ENCODE measurements around the gene NFIC.
"Not testable (repeated sequence)": the region's sequence is repeated elsewhere in the genome, so short reads cannot be mapped to it uniquely, and the experiment has no call there.

Gene NFIC

DNA sequence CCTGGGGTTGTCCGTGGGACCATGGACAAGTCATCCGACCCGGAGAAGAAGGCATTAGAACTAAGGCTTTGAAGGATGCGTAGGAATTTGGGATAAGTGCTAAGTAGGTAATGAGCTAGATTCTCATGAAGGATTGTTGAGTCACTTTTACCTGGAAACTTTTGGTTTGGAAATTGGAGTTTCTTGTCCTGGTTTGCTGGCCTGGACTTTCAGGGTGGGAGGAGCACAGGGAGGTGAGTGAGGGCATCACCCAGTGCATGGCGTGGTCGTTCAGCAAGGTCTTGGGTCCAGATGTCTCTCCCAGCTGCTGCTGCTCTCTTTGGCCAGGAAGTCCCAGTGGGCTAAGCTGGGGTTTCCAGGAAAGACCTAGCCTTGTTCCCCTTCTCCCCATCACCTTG is 7.6 kb downstream of the NFIC start:
- no peak for DNase-seq (ENCODE audit: low spot score)

DNA sequence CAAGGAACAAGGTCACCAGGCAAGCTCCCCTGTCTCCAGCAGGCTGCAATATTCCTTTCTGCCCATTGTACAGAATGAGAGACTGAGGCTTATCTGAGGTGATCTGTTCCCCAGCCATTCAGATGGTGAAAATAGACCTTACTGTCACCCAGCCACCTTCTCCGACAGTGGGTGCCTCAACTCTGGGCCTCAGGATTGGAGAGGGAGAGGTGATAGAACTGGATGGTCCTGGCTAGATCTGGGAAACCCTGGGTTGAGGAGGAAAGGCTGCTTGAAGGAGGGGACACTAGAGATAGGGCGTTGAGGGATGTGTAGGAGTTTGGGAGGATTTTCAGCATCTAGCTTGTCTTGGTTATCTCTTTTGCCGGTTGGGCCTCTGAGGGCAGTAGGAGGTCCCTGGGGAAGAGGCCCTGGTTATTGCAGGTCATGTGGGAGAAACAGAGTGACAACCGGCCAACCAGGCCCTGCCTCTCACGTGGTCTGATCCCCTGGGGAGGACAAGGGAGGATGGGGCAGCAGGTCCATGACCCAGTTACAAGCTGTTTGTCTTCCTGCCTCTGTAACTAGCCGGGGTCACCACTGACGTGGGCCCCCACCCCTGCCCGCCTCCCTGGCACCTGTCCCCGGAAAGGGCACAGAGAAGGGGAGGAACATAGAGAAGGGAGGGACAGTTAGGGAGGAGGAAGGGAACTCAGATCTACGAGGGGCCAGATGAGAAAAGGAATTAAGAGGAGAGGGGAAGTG is 8.2 kb downstream of the NFIC start:
- no peak for DNase-seq (ENCODE audit: low spot score)

DNA sequence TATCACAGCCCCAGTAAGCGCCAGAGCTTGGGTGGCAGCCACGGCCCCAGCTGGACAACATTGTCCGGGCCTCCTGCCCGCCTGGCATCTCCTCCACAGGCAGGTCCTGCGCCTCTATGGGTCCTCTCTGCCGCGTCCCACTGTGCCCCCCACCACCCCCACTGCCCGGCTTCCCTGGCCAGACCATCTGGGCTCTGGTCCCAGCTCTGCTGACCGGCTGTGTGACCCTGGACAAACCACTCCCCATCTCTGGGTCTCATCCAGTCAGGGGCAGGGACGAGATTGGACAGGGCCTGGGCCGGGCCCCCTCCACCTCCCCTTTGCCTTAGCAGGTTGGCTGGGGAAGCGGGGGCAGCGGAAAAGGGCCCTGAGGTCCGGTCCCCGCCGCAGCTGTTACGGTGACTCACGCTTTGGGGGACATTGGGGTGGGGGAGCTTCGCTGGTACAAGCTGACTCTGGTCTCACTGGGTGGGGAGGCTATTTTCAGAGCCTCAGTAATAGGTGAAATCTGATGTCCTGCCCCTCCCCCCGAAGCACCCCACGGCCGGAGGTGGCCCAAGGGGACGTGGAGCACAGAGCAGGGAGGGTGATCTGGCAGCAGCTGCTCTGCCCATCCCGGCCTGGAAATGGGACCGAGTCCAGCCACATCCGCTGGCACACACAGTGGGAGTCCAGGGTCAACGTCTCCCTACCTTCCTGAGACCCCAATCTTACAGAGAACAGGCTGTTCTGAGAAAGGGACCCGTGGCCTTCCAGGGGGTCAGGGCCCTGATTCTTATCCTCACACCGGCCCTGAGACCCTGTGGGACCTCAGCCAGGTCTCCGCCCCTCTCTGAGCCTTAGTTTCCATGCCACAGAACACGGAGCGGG is 9.1 kb downstream of the NFIC start:
- DNase-seq (ENCODE audit: low spot score): no peak

DNA sequence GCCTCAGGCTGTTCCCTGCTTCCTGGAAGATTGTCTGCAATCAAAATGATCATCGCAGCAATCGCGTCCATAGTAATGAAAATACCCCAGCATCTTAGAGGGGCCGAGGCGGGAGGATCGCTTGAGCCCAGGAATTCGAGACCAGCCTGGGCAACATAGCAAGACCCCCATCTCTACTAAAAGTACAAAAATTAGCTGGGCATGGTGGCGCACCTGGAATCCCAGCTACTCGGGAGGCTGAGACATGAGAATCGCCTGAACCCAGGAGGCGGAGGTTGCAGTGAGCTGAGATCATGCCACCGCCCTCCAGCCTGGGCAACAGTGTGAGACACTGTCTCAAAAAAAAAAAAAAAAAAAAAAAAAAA is 9.7 kb downstream of the NFIC start:
- DNase-seq (ENCODE audit: low spot score): not testable (repeated sequence)

DNA sequence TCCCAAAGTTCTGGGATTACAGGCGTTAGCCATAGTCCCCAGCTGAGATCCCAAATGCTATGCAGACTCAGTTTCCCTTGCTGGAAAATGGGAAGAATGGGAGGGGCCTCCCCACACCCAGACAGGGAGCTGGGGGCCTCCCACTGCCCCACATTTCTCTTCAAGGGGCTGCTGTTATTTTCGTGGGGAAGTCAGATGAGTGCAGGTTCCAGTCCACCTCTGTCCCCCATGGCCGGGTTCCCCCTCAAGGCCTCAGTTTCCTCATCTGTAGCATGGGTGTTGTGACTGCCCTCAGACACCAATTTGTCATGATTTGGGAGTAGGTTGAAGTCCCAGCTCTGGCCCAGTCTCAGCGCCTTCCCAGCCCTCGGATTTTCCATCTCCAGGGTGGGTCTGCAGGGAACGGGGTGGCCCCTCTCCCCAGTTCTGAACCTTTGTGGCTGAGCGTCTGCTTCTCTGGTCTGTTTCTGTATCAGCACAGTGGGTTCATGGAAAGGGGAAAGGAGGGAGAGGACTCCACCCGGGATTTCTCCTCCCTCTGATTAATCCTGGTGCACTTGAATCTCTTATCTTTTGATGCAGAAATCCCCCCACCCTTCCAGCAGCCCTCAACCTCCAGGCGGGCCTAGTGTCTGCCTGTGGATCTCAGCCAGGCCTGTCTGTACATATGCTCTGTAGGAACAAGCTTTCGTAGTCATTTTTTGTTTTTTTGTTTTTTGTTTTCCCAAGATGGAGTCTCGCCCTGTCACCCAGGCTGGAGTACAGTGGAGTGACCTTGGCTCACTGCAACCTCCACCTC is 12.2 kb downstream of the NFIC start:
- DNase-seq (ENCODE audit: low spot score): no peak

DNA sequence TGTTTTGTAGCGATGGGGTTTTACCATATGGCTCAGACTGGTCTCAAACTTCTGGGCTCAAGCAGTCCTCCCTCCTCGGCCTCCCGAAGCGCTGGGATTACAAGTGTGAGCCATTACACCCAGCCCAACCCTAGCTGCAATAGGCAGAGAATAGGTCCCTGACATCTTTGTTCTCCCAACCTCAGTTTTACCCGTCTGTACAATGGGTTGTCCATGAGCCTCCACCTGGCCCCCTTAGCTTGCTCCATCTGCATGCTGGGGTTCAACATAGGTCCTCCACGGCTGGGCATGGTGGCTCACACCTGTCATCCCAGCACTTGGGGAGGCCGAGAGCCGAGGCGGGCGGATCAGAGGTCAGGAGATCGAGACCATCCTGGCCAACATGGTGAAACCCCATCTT is 14.4 kb downstream of the NFIC start:
- DNase-seq (ENCODE audit: low spot score): no peak

DNA sequence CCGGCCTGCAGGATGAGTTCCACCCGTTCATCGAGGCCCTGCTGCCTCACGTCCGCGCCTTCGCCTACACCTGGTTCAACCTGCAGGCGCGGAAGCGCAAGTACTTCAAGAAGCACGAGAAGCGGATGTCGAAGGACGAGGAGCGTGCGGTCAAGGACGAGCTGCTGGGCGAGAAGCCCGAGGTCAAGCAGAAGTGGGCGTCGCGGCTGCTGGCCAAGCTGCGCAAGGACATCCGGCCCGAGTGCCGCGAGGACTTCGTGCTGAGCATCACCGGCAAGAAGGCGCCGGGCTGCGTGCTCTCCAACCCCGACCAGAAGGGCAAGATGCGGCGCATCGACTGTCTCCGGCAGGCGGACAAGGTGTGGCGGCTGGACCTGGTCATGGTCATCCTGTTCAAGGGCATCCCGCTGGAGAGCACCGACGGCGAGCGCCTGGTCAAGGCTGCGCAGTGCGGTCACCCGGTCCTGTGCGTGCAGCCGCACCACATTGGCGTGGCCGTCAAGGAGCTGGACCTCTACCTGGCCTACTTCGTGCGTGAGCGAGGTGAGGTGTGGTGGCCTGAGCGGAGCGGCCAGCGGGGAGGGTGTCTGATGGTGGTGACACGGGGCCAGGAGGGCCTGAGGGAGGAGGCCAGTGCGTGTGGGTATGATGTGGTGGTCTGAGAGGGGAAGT is 15.5 kb downstream of the NFIC start:
- no peak for DNase-seq (ENCODE audit: low spot score)

DNA sequence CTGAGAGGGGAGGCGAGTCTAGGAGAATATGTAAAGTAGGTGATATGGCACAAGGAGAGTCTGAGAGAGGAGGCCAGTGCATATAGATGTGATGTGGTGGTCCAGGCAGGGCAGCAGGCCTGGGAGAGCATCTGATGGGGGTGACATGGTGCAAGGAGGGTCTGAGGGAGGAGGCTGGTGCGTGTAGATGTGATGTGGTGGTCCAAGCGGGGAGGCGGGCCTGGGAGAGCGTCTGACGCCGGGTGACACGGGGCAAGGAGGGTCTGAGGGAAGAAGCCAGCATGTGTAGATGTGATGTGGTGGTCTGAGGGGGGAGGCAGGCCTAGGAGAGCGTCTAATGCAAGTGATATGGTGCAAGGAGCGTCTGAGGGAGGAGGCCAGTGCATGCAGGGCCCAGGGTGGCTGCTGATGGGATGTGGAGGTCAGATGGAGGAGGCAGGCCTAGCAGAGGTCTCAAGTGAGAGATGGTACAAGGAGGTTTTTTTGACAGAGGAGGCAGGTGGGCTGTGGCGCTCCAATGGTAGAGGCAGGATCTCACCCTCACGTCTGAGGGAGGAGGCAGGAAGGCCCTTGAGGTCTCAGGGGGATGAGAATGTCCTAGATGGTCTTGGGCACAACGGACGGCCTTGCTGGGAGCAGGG is 16.2 kb downstream of the NFIC start:
- no peak for DNase-seq (ENCODE audit: low spot score)

DNA sequence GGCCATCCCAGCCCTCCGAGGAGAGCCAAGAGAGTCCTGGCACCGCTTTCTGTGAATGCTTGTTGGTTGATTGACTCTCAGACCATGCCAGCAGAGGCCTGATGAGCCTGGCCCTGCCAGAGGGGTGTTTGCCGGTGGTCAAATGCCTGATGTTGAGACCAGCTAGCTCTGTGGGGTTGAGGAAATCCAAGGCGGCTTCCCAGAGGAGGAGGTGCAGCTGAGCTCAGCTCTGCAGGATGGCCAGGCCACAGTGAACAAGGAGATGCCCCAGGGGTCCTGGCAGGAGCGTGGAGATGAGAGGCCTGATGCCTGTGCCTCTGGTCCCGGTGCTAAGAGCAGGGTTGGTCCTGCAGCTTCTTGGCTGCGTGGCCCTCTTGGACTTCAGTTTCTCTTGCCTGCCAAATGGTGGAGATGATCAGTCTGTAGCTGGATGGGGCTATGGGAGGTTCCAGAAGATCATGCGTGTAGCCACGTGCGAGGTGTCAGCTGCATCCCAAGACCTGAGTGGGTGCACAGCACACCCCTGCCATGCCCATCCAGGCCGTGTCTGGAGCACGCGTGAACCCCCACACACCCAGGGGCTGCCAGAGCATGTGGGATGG is 16.8 kb downstream of the NFIC start:
- DNase-seq (ENCODE audit: low spot score): no peak

DNA sequence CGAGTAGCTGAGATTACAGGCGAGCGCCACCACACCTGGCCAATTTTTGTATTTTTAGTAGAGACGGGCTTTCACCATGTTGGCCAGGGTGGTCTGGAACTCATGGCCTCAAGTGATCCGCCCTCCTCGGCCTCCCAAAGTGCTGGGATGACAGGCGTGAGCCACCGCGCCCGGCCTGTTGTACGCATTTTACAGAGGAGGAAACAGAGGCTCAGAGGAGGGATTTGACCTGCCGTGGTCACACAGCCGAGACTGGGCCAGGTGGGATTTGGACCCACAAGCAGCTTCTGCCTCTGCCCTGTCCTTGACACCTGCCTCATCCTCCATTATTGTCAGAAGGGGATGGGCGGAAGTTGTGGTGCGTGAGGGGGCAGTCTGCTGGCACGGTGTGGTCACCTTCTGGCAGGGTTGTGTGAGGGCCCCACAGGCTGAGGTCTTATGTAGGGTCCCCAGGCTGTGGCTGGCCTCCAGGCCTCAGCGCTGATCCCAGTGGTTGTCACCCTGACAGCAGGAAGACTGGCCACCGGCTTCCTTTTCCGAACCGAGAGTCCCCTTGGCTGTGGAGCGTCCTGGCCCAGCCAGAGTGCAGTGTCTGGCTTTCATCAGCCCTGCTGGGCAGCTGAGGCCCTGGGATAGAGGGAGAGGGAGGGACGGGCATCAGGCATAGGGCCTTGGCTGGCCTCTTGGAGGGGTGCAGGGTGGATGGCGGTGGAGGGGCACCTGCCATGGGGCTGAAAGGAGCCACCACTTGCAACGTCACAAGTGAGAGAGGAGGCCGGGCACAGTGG is 20.3 kb downstream of the NFIC start:
- DNase-seq (ENCODE audit: low spot score): no peak

DNA sequence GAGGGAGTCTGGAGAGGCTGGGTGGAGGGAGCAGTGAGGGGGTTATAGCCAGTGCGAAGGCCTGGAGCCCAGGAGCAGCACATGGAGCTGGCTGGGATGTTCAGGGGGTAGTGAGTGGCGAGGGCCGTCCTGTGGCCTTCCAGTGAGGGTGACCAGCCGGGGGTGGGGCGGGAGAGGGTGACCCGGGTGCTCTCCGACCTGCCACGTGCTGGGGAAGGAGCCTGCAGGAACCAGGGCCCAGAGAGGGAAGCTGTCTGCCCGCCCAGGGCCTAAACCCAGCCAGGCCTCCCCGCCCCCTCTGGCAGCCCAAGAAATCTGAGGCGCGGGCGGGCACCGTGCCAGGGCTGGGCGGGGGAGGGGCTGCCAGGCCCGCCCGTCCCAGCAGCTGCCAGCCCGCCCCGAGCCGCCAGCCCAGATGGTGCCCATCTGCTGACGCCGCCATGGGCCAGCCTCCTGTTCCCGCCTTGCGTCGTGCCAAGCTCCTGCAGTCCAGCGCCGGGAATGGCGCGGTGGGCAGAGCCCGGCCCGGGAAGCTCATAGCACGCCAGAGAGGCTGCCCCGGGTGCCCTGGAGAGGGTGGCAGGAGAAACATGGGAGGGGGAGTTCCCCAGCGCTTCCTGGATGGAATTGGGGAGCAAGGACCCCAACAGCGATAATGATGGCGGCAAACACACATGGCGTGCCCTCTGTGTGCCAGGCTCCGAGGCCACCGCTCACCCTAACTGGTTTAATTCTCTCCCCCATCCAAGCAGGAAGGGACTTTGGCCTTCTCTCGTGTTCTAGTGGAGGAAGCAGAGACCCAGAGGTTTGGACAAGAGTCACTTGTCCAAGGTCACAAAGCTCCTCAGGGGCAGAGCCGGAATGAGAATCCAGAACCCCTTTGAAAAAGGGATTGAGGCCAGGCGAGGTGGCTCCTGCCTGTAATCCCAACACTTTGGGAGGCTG is 21.5 kb downstream of the NFIC start:
- DNase-seq (ENCODE audit: low spot score): no peak

DNA sequence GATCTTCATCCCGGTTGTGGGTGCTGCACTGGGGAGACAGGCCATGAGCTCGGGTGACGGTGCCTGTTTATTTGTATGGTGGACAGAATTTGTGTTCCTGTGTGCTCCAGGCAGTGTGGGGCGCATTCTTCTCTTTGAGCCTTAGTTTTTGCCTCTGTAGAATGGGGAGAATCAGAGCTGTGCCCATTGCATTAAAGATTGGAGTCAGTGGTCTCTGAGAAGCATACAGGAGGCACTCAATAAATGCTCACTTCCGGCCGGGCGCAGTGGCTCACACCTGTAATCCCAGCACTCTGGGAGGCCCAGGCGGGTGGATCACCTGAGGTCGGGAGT is 23.0 kb downstream of the NFIC start:
- DNase-seq (ENCODE audit: low spot score): no peak

DNA sequence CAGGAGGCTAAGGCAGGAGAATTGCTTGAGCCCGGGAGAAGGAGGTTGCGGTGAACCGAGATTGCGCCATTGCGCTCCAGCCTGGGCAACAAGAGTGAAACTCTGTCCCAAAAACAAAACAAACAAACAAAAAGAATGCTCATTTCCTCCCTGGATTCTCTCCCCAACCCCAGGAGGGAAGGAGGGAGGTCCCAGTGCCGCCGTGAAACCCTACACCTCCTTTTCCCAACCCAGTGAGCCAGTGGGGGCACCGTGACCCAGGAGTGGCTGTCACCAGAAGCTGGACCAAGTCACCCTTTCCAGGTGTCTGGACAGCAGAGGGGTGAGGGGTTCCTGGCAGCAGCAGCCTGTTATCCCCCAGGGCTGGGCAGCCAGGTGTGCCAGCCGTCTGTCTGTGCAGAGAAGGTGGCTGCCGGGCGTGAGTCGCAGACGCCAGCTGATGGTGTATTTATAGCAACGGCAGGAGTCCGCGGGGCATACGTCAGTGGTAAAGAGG is 23.5 kb downstream of the NFIC start:
- DNase-seq (ENCODE audit: low spot score): no peak

DNA sequence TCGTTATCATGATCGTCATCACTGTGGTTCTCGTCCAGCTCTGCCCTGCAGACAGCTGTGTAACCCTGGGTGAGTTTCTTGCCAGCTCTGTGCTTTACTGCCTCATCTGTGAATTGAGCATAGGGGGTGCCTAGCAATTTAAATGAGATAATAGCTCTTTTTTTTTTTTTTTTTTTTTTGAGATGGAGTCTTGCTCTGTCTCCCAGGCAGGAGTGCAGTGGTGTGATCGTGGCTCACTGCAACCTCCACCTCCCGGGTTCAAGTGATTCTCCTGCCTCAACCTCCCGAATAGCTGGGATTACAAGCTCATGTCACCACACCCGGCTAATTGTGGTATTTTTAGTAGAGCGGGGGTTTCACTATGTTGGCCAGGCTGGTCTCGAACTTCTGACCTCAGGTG is 25.5 kb downstream of the NFIC start:
- not testable (repeated sequence) for DNase-seq (ENCODE audit: low spot score)

DNA sequence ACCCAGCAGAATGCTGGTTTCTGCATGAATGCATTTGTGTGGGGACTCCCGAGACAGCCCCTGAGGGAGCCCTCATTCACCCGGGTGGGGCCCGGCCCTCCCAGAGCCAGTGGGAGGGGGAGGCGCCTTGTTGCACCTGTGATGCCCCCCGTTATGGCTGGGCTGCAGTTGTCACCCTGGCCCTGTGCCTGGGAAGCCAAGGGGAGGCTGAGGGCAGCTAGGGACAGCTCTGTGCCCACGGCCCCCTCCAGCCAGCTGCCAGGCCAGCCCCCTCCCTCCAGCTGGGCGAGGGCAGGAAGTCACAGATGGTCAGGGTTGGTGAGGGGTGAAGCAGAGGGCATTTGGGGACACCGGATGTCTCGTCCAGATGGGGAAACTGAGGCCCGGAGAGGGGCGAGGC is 26.1 kb downstream of the NFIC start:
- no peak for DNase-seq (ENCODE audit: low spot score)

DNA sequence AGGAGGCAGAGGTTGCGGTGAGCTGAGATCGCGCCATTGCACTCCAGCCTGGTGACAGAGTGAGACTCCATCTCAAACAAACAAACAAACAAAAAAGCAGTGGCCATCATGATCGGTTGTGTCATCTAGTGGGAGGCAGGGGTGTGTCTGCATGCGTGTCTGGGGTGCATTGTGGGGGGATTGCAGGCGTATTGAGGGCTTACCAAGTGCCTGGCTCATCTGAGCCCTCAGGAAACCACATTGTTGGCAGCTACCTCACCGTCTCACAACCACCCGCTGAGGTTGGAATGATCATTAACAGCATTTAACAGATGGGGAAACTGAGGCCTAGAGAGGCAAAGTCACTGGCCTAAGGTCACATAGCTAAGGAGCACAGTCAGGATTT is 30.5 kb downstream of the NFIC start:
- no peak for DNase-seq (ENCODE audit: low spot score)

DNA sequence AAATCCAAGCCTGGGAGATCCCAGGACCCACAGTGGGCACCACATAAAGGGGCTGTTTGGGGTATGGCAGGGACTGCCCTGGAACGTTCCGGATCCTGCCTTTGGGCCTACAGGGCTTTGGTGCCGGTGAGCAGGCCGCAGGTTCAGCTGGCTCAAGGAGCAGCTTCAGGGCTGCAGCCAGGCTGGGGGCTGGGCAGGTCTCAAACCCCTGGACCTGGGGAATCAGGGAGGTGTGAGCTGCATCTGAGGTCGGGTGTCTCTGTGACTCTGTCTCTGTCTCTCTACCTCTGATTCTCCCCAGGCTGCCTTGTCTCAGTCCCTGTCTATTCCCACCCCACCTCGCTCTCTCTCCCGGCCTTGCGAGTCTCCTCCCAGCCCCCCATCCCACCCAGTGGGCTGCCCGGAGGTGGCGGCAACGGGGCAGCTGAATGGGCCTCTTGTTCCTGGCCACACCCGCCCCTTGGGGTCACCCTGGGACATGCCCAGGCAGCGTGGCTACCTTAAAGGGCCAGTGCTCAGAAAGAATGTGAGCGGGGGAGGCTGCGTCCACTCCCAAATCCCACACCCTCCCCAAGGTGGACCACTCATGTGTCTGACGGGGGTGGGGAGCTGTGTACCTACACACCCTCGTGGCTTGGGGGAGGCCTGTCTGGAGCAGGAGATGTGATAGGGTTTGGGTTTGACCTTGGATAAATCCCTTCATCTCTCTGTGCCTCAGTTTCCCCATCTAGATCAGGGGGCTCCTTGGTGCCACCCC is 31.1 kb downstream of the NFIC start:
- DNase-seq (ENCODE audit: low spot score): no peak

DNA sequence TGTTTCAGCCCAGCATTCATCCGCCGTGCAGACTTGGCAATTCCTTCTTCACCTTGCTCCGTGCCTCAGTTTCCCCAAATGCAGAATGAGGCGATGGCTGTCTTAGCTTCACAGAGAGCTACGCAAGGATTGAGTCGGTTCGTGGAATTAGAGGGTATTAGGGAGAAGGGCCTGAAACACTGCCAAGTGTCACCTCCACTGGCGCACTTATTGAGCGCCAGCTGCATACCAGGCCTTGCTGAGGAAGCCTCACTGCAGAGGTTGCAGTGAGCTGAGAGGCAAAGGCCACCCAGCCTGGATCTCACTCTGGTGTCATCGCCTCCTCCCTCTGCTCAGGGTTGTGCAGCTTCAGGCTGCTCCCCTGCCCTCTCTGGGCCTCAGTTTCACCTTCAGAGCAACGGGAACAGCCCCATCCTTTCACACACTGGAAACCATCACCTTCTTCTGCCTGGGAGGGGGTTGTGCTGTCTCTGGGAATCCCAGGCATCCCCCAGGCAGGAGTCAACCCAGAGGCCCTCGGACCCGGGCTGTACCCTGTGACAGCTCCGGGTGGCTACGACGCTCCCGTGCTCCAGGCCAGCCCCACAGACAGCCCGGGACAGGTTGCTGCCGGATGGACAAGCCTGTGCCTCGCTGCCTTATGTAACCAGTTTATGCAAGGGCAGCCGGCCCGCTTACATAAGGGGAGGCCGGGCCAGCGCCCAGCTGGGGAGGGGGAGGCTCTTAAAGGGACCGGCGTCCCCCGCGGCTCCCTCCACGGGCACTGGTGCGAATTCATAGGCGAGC is 31.9 kb downstream of the NFIC start:
- no peak for DNase-seq (ENCODE audit: low spot score)

Data from ecto neural progenitor cell (in vitro differentiated cells).